DMS53 treated with DMSO at 0.1 percent for 48 hours (cell line): Measurements from ENCODE around the gene MYADM.
"Not testable (repeated sequence)": the region's sequence is repeated elsewhere in the genome, so short reads cannot be mapped to it uniquely, and the experiment has no call there.

Experiments
- DNase-seq: peaks from one replicate; lab custom pipeline; 2025; ENCODE audit not compliant: unreplicated experiment; lab: John Stamatoyannopoulos, UW

Gene MYADM

GRCh38 chr19:53868892-53869804, 1.5 kb downstream of the MYADM start:
- no peak for DNase-seq

GRCh38 chr19:53869805-53870484, 2.3 kb downstream of the MYADM start:
- not testable (repeated sequence) for DNase-seq

DNA sequence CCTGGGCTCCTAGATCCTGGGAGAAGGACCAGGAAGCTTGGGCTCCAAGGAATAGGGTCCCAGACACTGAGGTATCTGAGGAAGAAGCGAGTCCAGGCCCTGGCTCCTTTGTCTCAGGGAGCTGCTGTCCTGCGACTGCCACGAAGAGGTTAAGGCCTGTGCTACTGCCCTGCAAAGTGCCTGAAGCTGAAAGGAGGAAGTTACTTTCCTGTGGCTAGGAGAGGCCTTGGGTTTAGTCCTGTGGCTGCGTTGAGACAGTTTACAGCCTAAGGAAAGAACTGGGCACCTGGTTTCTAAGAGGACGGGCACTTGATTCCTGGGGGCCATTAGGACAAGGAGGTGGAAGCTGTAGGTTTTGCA, 2.8 kb downstream of the MYADM start:
- no peak for DNase-seq

DNA sequence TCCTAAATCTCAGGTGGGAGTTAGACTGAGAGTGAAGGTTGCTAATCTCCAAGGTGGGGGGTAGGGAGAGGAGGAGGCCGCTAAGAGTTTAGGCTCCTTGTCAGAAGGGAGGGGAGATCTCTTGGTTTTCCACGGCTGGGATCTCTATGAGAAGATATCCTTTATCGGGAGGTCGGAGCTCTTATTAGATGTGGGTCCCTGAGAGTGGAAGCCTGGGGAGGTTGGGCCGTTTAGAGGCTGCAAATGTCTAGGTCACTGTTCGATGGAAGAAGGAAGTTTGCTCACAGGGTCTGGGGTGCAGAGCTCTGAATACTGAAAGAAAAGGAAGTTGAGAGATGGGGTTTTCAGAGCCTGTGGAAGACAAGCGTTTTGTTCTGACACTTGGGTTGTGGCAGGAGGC, 3.8 kb downstream of the MYADM start:
- no peak for DNase-seq

DNA sequence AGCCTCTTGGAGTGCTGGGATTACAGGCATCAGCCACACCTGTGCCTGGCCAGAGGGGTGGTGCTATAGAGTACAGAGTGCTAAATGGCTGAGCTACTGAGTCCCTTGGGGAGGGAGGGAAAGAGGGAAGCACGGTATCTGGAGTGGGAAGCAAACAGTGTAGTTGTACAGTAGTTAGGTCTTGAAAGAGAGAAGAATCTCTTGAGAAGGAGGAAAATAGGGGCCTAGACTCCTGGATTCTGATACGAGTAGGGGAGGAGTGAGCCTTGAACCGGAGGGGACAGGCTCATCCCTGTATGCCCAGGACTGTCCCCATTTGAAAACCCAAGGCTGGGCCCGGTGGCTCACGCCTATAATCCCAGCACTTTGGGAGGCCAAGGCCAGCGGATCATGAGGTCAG, 5.1 kb downstream of the MYADM start:
- DNase-seq, result no peak

- no peak for DNase-seq
These were observed 6.3 kb downstream of the MYADM start for GRCh38 chr19:53873773-53874605.

GRCh38 chr19:53874606-53874990, 6.9 kb downstream of the MYADM start:
- no peak for DNase-seq

DNA sequence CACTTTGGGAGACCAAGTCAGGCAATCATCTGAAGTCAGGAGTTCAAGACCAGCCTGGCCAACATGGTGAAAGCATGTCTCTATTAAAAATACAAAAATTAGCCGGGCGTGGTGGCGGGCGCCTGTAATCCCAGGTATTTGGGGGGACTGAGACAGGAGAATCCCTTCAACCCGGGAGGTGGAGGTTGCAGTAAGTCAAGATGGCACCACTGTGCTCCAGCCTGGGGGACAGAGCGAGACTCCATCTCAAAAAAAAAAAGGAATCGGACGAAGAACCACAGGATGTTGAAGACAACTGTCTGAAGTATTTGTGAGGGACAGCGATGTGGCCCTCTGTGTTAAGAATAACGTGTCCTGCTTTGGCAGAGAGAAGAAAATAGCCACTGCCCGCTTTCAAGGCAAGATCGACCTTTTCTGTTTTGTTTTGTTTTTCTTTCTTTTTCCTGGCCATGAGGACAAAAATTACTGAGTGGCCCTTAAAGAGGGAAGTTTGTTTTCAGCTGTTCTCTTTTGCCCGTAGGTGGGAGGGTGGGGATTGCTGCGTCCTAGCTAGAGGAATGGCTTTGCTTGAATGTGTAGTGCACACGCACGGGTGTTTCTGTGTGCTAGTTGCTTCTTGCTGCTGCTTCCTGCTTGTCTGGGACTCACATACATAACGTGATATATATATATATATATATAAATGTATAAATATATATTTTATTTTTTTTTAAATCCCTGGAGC, 8.1 kb downstream of the MYADM start:
- DNase-seq, result no peak

GRCh38 chr19:53876651-53877224, 9.1 kb downstream of the MYADM start:
- DNase-seq, result no peak

DNA sequence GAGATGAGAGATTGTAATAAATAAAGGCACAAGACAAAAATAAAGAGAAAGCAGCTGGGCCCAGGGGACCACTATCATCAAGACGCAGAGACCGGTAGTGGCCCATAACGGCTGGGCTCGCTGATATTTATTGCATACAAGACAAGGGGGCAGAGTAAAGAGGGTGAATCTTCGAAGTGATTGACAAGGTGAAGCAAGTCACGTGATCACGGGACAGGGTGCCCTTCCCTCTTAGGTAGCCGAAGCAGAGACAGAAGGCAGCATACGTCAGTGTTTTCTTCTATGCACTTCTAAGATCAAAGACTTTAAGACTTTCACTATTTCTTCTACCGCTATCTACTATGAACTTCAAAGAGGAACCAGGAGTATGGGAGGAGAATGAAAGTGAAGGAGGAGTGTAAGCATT, 9.7 kb downstream of the MYADM start:
- no peak for DNase-seq

DNA sequence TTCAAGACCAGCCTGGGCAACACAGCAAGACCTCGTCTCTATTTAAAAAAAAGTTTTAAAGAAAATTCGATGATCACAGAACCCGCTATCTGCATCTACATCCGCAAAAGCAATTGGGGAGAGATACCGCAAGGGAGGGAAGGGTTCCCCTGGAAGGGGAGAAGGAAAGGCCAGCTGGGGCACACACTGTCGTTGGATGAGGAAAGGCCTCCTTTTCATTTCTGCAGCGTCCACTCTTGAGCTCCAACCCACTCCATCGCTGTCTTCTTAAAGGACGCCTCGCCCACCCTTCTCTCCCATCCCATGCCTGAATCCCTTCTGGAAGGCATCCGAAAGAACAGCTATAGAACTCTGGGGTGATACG, 11.1 kb downstream of the MYADM start:
- DNase-seq, result no peak

- no peak for DNase-seq
These were observed 11.7 kb downstream of the MYADM start for GRCh38 chr19:53879140-53880081.

DNA sequence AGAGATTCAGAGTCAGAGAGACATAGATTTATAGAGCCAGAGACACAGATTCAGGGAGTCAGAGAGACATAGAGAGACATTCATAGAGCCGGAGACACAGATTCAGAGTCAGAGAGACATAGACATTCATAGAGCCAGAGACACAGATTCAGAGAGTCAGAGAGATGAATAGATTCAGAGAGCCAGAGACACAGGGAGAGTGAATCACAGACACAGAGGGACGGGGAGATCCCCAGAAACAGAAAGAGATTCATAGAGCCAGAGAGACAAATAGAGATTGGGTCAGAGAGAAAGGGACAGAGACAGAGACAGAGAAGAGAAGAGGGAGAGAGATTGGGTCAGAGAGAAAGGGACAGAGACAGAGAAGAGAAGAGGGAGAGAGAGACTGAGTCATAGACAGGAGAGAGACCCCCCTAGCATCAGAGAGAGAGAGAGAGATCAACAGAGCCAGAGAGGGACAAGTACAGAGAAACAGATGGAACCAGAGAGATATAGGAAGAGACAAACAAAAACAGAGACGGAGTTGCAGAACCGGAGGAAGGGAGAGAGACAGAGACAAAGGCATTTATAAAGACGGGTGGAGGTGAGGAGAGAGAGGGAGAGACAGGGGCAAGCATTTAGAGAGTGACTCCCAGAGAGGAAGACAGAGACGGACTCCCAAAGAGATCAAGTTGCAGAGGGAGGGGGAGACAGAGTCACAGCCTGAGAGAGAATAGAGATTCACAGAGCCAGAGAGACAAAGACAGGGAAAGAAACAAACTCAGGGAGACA, 13.2 kb downstream of the MYADM start:
- no peak for DNase-seq

DNA sequence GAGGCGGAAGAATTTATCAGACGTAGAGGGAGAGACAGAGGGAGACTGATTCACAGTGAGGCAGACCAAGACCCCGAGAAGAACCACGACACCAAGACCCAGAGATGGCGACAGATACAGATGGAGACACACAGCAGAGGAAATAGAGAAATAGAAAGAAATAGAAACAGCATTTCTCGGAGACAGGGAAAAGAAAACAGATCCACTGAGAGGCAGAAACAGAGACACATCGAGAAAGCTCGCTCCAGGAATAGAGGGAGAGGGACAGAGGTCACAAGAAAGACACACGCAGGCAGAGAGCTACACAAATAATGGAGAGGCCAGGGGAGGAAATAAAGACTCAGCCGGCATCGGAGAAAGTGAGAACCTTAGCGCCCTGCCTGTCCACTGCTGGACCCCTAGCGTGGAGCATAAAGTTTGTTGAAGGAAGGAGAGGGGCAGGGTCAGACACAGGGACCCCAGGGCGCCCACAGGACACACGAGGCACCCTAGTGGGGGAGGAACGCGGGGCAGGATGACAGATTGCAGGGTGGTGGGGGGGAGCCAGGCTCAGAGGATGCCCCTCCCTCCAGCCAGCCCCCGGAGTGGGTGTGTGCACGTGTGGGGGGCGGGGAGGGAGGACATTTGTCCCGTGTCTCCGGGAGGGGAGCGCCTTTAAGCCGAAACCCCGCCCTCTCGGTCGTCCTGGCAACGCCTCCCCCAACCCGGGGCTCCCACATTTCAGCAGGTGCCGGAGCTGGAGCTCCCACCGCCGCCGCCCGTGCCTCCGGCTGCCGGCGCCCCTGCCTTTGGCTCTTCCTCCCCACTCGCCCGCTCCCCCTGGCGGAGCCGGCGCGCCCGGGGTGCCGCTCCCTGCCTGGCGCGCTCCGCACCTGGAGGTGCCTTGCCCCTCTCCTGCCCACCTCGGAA, 14.1 kb downstream of the MYADM start, which contains the start of gene PRKCG:
TSS of gene PRKCG (plus strand) at position 716 of the 909 bp plus-strand sequence. CDS start 298 bp downstream, outside the sequence.
- no peak for DNase-seq

GRCh38 chr19:53882391-53883050, 14.8 kb downstream of the MYADM start:
- no peak for DNase-seq

DNA sequence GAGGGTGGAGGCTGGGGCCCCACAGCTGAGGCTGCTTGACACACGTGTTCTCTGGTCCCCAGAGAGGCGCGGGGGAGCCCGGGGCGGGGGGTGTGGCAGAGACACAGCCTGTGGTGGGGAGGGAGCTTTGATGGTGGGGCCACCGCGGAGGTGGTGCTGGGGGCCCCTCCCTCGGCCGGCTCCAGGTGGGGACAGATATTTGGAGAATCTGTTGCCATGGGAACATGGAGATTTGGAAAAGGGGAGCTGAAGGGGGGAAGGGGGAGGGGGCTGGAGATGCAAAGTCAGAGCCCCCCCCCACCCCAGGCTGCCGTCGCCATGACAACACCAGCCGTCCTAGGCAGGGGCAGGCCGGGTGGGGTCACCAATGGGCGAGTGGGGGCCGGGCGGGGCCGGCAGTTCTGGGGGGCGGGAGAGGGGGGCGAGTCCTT, 15.6 kb downstream of the MYADM start:
- DNase-seq, result no peak

GRCh38 chr19:53883741-53884140, 16.1 kb downstream of the MYADM start:
- no peak for DNase-seq
